GM13976 (cell line): ENCODE data around the gene TP53.
A peak's percentile ranks its signal among the peaks of the same experiment; 100 is the strongest.
"Not testable (repeated sequence)": the region's sequence is repeated elsewhere in the genome, so short reads cannot be mapped to it uniquely, and the experiment has no call there.

Source experiments
- DNase-seq: peaks from one replicate; pipeline ENCODE4 v3.0.0; 2012; ENCODE audit warnings: low spot score
- in situ Hi-C: fragments of 300-500 bp; cut with MboI; formaldehyde crosslinking; loops from one replicate; pipeline ENCODE4 v1.12.0; 2022; ENCODE audit warnings: low sequenced_read_pairs, mixed read lengths, inconsistent platforms; ENCODE audit not compliant: unreplicated experiment
- TF ChIP-seq, protein P1 (sequence below): IDR thresholded peaks from 2 replicates; pipeline ENCODE4 v1.5.1; 2012; ENCODE audit warnings: borderline replicate concordance, mild to moderate bottlenecking; ENCODE audit not compliant: insufficient read depth; ENCODE audit errors: extremely low read depth, missing control alignments, control extremely low read depth

Gene TP53

DNA sequence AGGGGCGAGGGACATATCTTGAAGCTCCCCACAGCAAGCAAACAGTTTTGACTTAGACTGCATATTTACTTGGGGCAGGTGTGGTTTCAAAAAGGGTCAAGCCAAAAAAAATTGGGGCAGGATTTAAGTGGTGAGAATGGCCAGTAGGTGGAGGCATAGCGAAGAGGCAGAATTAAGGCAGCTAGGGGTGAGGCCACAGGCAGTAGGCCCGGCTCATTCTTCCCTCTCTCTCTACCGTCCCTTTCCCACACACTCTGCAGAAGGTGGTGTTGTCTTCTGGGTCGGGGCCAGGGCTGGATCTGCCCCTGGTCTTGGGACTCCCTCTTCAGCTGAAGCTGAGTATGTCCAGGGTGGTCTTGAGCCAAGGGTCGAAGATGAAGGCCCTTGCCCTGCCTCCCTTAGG is 54.8 kb downstream of the TP53 start:
- TF ChIP-seq, protein P1, sequence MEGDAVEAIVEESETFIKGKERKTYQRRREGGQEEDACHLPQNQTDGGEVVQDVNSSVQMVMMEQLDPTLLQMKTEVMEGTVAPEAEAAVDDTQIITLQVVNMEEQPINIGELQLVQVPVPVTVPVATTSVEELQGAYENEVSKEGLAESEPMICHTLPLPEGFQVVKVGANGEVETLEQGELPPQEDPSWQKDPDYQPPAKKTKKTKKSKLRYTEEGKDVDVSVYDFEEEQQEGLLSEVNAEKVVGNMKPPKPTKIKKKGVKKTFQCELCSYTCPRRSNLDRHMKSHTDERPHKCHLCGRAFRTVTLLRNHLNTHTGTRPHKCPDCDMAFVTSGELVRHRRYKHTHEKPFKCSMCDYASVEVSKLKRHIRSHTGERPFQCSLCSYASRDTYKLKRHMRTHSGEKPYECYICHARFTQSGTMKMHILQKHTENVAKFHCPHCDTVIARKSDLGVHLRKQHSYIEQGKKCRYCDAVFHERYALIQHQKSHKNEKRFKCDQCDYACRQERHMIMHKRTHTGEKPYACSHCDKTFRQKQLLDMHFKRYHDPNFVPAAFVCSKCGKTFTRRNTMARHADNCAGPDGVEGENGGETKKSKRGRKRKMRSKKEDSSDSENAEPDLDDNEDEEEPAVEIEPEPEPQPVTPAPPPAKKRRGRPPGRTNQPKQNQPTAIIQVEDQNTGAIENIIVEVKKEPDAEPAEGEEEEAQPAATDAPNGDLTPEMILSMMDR, result peak; percentile 59
- no peak for DNase-seq
- in situ Hi-C loops, result no loop called here

DNA sequence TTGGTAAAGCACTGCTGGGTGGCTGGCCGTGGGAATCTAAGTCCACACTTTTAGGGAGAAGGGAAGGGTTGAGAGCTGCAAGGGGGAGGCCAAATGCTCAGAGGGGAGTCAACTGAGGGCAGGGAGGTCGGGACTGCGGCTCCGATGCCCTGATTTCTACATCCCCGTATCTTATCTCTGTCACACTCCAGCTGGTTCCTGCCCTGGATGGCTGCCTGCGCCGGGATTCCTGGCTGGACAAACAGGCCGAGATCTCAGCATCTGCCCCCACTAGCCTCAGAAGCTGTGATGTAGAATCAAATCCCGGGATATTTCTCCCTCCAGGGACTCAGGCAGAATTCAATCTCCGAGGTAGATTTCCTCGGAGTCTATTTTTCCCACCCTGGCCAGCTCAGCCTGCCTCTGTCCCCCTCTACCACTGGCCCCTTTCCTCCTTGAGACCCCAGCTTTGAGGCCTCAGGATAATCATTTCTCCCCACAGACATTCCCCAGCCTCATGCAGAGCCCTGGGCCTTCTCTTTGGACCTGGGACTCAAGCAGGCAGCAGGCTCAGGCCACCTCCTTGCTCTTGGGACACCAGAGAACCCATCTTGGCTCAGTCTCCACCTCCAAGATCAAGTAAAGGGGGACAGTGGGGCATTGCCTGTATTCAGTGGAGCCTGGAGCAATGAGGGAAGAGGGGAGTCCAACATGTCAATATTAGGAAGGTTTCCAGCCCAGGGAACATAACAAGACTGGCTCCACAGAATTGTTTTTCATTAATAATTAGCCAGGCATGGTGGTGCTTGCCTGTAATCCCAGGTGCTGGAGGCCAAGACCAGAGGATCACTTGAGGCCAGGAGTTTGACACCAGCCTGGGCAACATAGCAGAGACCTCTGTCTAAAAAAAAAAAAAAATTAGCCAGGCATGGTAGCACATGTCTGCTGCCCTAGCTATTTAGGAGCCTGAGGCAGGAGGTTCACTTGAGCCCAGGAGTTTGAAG is 55.6 kb downstream of the TP53 start:
- peak; percentile 12 for DNase-seq
- in situ Hi-C loops, result no loop called here
- TF ChIP-seq, protein P1, result no peak

DNA sequence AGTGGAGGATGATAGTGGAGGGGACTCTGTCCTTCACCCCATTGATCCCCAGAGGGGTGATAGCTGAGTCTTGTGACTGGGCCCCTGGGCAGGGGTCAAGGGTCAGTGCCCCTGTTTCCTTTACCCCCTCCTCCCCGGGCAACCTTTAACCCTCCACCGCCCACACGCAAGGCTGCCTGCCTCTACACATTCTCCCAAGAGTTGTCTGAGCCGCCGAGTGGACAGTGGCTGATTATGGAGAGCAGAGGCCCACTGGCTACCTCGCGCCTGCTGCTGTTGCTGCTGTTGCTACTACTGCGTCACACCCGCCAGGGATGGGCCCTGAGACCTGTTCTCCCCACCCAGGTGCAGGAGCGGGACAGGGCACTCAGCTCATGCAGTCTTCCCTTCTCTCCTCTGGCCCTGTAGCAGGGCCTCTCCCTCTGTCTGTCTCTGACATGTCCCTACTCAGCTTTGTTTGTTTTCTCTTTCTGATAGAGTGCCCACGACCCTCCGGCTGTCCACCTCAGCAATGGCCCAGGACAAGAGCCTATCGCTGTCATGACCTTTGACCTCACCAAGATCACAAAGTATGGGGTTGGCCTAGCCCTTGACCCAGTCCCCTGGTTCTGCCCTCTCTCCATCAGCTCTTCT is 57.2 kb downstream of the TP53 start, which contains the start of gene SHBG:
SHBG (plus strand) TSS at position 197 of the 633 bp plus-strand sequence; CDS start at position 235, 38 bp downstream.
- in situ Hi-C loops, result no loop called here
- TF ChIP-seq, protein P1, result no peak

DNA sequence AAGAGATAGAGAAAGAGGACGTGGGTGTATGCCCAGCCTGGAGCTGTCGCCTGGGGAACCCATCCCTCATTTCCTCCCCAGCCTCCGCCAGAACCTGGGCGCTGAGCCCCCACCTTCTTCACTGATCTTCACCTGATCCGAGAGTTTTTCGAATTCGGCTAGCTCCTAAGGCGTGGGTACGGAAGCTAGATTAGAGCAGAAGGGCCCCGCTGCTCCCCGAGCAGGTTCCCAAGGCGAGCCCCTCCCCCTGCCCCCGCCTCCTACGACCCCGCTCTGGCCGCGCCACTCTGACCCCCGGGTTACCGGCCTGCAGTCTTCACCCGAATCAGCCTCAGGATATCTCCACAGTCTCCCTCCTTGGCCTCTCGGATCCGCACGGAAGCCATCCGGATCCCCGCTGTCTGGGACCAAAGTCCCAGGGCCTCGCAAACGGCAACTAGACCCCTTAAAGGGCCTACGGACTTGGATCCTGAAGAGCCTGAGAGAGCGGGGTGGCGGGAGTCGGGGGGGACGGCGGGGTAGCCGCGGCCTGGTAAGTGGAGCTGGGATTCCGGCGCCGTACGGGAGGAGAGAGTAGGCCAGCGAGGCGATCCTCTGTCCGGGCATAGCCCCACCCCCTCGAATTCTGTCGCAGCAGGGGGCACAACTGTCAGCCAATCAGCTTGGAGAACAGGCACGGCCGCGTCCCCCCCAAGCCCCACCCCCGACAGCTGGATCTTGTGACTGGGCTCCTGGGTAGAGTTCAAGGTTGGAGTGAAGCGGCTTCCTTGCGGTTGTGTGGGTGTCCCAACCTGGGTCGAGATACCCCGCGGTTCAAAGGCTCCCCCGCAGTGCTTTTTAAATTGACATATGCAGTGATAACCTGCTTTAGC is 59.8 kb downstream of the TP53 start, which contains the start of gene SAT2:
SAT2 (minus strand) TSS at position 572 of the 872 bp plus-strand sequence; CDS start at position 386, 186 bp downstream.
- peak; percentile 99 for DNase-seq
- in situ Hi-C loops, result no loop called here
- TF ChIP-seq, protein P1, result no peak

More for the DNA sequence above, 57.2 kb downstream of the TP53 start, which contains the start of gene SHBG:
- no peak for DNase-seq

DNA sequence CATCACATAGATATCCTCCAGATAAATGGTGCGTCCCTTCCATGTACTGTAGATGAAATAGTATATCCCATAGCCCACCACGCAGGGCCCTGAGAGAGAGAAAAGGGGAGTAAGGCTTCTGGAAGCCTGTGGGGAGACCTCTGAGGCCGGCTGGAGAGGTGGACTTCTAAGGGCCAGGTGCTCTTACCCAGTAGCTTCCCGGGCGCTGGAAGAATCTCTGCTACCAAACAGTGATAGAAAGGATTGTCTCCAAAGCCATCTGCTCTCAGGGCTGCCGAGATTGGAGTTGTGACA is 60.4 kb downstream of the TP53 start:
- TF ChIP-seq, protein P1, result no peak
- no peak for DNase-seq
- in situ Hi-C loops, result no loop called here

DNA sequence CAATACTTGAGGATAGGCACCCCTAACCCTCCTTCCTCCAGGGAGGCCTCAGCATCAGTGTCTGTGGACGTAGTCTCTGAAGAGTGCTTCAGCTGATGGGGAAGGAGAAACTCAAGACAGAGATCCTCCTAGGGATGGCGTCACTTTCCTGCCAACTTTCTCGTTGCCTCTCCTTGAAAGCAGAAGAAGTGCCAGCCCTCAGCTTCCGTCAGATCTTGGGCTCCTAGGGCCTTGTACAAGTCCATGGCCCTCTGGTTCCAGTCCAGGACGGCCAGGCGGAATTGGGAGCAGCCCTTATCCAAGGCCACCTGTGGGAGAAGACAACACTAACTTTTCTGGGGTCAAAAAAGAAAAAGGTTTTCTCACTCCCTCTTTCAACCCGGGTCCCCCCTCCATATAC is 61.0 kb downstream of the TP53 start:
- TF ChIP-seq, protein P1, result no peak
- in situ Hi-C loops, result no loop called here
- no peak for DNase-seq

DNA sequence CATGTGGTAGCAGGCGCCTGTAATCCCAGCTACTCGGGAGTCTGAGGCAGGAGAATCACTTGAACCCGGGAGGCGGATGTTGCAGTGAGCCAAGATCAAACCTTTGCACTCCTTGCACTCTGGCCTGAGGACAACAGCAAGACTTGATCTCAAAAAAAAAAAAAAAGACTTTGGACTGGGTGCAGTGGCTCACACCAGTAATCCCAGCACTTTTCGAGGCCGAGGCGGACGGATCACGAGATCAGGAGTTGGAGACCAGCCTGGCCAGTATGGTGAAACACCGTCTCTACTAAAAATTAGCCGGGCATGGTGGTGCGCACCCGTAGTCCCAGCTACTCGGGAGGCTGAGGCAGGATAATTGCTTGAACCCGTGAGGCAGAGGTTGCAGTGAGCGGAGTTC is 61.5 kb downstream of the TP53 start:
- DNase-seq, in situ Hi-C loops: not testable (repeated sequence)
